Head of caudate nucleus (tissue), 42 donors: Measurements from ENCODE around the gene TTLL11.

Experiments
- DNase-seq, 42 donors: peaks; one replicate each; pipeline versions ENCODE4 v3.0.0 to v3.0.0-alpha.2; 2020 to 2021; ENCODE audit warnings: mixed read lengths in 7 of 42
- intact Hi-C: fragments of 100-400 bp; cut with DNase I; formaldehyde crosslinking; loops from one replicate; pipeline ENCODE4 v1.15.0; 2022

TTLL11 gene, protein sequence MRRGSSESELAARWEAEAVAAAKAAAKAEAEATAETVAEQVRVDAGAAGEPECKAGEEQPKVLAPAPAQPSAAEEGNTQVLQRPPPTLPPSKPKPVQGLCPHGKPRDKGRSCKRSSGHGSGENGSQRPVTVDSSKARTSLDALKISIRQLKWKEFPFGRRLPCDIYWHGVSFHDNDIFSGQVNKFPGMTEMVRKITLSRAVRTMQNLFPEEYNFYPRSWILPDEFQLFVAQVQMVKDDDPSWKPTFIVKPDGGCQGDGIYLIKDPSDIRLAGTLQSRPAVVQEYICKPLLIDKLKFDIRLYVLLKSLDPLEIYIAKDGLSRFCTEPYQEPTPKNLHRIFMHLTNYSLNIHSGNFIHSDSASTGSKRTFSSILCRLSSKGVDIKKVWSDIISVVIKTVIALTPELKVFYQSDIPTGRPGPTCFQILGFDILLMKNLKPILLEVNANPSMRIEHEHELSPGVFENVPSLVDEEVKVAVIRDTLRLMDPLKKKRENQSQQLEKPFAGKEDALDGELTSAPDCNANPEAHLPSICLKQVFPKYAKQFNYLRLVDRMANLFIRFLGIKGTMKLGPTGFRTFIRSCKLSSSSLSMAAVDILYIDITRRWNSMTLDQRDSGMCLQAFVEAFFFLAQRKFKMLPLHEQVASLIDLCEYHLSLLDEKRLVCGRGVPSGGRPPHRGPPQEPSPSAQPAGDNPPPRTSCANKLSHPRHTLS

GRCh38 chr9:122092611-122093506 is at the start of gene TTLL11:
Gene TTLL11, minus strand, starts transcription at chr9:122093308. Its CDS starts 160 bp downstream, at chr9:122093148.
- intact Hi-C loops, result loop anchor here (10.0 kb wide), 1 partner anchor 722 kb away; no protein-coding TSS in a partner anchor
- peak; percentile 96 to 100 (median 99) for DNase-seq

GRCh38 chr9:122141671-122142070 is 48.6 kb upstream of the TTLL11 start:
- DNase-seq, result no peak
- intact Hi-C loops, result no loop called here

DNA sequence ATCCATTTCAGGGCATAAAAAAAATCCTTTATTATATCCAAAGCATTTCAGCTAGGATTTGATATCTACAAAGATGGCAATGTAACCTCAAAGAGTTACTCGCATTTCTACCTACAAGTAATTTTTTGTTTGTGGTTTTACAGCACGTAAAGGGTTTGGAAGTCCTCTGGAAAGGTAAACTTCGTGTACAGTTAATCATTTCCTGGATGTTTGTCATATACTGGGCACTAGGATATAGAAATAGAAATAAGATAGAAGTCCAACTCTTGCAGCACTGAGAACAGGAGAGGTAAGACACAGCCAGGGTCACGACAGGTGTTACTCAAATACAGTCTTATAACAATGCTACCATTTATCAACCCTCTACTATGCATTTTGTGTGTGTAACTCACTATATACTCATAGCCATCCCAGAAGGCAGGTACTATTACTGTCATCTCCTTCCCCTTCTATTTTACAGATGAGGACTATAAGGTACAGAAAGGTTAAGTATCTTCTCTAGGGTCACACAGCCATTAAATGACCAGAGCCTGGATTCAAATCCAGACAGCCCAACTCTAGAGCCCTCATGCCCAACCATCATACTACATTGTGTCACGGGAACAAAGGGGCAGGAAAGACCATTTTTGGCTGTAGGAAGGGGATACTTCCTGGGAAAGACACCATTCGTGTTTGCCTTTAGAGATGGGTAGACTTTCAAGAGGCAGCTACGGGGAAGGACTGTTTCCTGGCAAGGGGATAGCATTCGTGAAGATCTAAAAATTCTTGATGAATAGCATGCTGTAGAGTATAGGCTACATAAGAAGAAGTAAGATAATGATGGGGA is 47.5 kb upstream of the TTLL11 start:
- DNase-seq, result no peak
- intact Hi-C loops, result no loop called here

DNA sequence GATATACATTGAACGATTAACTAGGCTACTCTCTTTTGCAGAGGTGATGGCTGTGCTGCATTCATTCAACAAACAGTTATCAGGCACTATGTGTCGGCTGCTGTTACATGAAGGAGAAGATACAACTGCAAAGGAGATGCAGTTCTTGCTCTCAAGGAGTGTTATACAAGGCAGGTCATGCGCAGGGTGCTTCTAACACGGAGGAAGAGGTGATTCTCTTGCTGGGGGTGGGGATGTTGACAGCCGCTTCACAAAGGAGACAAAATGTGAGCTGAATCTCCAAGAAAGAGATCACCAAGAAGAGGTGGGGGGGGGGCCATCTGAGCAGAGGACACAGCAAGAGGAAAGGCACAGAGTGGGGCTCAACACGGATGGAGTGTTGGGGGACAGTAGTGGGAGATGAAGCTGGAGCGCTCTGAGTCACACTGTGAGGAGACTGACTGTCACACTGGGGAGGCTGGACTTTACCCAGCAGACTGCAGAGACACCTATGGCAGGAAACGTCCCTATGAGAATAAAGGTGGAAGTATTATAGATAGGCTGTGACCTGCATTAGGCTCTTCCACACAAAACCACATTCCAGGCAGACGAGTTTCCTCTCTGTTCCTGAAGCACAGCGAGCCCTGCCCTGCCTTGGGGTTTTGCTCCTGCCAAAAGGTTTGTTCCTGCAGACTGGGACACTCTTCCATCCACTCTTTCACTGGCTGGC is 45.6 kb upstream of the TTLL11 start:
- peak in 35 of 42 donors; percentile 19 to 87 (median 59) for DNase-seq

DNA sequence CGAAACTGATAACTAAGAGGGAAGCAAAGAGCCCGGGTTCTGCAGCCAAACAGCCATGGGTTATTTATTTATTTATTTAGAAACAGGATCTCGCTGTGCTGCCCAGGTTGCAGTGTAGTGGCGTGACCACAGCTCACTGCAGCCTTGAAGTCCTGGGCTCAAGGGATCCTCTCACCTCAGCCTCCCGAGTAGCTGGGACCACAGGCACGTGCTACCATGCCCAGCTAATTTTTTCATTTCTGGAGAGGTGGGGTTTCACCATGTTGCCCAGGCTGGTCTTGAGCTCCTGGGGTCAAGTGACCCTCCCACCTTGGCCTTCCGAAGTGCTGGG is 42.4 kb upstream of the TTLL11 start:
- peak in 1 of 42 donors; percentile 9 for DNase-seq
- intact Hi-C loops, result no loop called here

More for the DNA sequence above, 45.6 kb upstream of the TTLL11 start:
- intact Hi-C loops, result no loop called here

- intact Hi-C loops, result no loop called here
- peak in 3 of 42 donors; percentile 23 to 54 (median 30) for DNase-seq
These were observed 41.9 kb upstream of the TTLL11 start for GRCh38 chr9:122134822-122135528.

DNA sequence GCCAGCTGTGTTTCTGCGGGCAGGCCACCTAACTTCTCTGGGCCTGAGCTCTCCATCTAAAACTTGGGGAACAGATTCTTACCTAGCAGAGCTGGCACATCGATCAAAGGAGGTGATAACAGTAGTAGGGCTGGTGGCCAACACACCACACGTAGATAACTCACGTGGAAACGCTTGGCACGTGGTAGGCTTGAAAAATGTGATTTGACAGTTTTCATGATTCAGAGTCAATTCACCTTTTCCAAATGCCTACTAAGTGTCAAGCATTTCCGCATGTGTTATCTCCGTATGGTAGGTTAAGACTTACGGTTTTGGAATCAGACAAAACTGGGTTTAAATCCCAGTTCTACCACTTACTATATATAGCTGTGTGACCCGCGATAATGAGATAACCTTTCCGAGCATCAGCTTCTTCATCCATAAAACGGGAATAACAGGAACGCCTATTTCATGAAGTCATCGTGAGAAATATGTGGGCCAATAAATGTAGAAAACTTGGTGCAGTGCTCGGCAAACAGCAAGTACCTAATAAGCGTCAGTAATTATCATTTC is 41.0 kb upstream of the TTLL11 start:
- DNase-seq, result peak in 1 of 42 donors; percentile 12
- intact Hi-C loops, result no loop called here

DNA sequence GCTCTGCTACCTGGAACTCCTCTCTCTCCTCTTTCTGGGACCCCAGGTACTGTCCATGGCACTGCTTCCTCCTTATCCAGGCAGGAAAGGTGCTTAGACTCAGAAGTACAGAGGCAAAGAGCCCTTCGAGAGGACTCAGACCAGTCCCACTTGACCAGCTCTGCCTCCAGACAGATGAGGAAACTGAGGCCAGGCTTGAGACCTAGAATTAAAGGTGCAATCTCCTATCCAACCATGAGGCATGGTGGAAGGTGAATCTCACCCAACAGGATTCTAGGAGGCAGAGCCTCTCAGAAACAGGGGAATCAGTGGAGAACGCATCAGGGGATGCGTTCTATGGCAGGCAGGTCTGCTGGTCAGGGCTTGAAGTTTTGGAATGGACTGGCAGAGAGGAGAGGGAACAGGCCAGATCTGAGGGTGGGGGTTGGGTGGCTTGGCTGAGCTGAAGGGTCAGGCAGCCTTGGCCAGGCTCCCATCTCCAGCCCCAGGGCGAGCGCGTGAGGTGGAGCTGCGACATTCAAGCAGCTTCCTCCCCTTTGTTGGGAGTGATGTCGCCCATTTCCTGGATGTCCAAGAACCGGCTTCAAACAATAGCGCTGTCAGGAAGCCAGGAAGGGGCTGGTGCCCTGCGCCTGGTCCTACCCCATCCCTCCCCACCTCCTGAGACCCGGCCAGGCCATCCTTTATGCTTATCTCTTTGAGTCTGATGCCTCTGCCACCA is 40.3 kb upstream of the TTLL11 start:
- DNase-seq, result no peak
- intact Hi-C loops, result no loop called here

DNA sequence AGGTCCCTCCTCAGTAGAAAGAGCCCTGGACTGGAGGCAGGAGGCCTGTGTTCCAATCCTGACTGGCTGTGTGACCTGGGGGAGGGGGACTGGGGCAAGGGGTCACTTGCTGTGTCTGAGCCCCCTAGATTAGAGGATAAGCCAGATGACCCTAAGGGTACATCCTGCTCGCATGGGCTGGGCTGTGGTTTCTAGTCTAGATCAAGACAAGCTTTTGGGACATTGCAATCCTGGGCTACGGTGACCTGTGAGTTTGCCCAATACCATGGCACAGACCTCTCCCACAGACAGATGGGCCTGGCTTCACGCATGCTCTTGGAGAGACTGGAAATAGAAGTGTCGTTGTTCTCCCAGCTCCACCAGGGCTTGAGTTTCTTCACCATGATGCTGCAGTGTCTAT is 39.4 kb upstream of the TTLL11 start:
- intact Hi-C loops, result no loop called here
- DNase-seq, result no peak

DNA sequence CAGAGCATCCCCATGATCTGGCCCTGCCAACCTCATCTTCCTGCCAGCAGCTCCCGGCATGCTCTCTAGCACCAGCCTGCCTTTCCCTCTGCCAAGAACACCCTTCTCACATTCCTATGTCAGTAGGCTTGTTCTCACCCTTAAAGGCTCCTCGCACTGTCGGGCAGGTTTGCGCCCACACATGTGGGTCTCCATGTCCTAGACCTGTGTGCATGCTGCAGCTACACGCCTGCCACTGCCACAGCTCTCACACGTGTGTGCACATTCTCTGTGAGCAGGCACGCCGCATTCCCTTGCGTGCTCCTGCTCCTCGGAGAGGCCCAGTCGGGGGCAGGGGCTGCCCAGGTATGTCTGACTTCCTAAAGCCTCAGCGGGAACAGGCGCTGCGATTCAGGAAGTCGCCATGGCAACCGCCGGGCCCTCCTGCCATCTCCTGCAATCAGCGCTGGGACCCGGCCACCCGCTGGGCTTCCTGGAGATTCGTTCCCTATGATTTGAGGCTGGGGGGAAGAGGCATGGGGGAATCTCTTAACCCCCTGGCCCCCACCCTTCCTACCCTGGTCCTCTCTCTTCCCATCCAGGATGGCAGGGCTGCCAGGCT is 38.4 kb upstream of the TTLL11 start:
- intact Hi-C loops, result no loop called here
- peak in 4 of 42 donors; percentile 6 to 41 (median 22) for DNase-seq

- no peak for DNase-seq
- intact Hi-C loops, result no loop called here
These were observed 37.7 kb upstream of the TTLL11 start for GRCh38 chr9:122130837-122131236.

DNA sequence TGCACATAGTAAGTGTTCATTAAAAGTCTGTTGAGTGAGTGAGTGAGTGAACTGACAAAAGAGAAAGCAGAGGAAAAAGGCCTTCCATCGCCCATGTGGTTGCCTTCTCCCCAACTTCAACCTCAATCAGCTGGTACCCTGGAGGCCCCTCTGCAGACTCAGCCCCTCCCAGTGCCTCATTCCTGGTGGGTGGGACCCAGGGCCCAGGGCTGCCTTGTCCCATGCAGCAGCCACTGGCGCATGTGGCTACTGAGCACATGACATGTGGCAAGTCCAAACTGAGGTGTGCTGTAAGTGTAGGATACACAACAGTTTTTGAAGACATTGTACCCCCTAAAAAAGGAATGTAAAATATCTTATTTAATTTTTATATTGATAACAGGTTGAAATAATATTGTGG is 36.9 kb upstream of the TTLL11 start:
- DNase-seq, result no peak
- intact Hi-C loops, result loop anchor here (10.0 kb wide), 1 partner anchor 685 kb away; no protein-coding TSS in a partner anchor

- intact Hi-C loops, result loop anchor here (10.0 kb wide), 1 partner anchor 686 kb away; no protein-coding TSS in a partner anchor
- DNase-seq, result no peak
These were observed 35.8 kb upstream of the TTLL11 start for GRCh38 chr9:122128969-122129343.

DNA sequence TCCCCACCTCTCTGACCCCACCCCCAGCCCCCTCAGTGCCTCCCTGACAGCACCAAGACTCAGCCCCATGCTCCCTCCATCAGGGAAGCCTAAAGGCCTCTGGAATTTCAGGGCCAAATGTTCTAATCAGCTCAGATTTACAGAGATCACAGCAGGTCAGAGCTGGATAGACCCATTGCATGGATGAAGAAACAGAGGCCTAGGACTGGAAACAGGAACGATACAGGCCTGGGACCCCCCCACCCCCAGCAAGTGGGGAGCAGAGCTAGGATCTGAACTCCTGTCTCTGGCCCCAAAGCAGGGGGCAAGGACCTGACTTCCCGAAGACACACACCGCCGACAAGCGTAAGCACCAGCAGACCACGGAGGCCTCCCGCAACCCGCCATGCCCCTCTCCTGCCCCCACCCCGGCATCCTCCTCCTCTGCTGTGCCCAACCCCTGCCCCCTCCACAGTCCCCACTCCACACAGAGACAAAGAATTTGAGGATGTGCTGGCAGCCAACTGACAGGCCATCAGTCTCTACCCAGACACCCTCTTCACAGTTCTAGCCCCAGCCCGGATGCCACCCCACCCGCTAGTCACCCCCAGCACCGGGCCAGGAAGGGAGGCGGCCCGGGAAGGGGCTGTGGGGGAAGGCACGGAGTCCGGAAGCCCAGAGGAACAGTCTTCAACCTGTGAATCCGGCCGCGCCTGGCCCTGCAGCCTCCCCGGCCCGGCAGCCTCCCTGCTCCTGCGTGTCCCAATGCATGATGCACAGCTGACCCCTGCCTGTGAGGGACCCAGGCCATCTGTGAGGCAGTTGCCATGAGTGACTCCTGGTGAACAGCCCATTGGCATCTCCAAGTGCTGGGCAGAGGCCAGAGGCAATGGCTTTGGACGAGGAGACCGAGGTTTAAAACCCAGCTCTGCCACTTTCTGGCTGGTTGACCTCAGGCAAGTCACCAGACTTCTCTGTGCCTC is 35.2 kb upstream of the TTLL11 start:
- DNase-seq, result no peak
- intact Hi-C loops, result loop anchor here (10.0 kb wide), 1 partner anchor 687 kb away; no protein-coding TSS in a partner anchor

DNA sequence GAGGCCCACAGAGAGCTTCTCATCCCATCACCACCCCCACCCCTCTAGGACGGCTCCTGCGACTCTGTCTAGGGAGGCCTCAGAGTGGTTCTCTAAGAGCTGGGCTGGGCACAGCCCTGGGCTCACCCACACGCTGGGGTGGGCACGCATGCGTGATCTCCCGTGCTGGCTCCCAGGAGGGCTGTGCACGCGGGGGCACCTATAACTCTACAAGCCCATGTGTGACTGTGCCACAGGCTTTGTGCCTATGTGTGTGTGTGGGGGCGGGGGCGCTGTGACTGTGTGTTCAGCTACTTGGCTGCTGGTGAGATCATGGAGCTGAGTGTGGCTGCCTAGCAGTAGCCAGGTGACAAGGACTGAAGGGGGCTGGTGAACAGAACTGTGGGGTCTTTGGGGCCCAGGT is 34.3 kb upstream of the TTLL11 start:
- intact Hi-C loops, result loop anchor here (10.0 kb wide), 1 partner anchor 687 kb away; no protein-coding TSS in a partner anchor
- DNase-seq, result peak; percentile 68 to 96 (median 86)
